GM20000 (cell line): ENCODE results near the gene TSPAN32.

Experiments used
- DNase-seq: peaks from one replicate; pipeline ENCODE4 v3.0.0; 2012; ENCODE audit warnings: low spot score
- CTCF ChIP-seq: IDR thresholded peaks from 2 replicates; pipeline ENCODE4 v1.5.1; 2012; ENCODE audit warnings: mild to moderate bottlenecking, control low read depth; ENCODE audit errors: extremely low read depth, missing control alignments

Gene TSPAN32

GRCh38 chr11:2299773-2300172, 2.0 kb upstream of the TSPAN32 start:
- TF ChIP-seq CTCF = no peak
- DNase-seq = no peak

GRCh38 chr11:2300290-2300935, 1.4 kb upstream of the TSPAN32 start:
- TF ChIP-seq CTCF = no peak
- DNase-seq = no peak

- no peak for TF ChIP-seq CTCF
- DNase-seq = no peak
Measured at GRCh38 chr11:2300936-2301630, 730 bp upstream of the TSPAN32 start.

- no peak for TF ChIP-seq CTCF
- DNase-seq = no peak
Measured at GRCh38 chr11:2302306-2302895, 588 bp downstream of the TSPAN32 start.

GRCh38 chr11:2302896-2303626, 1.2 kb downstream of the TSPAN32 start:
- TF ChIP-seq CTCF = no peak
- DNase-seq = no peak

- no peak for DNase-seq
- TF ChIP-seq CTCF = no peak
Measured at GRCh38 chr11:2303627-2304505, 2.1 kb downstream of the TSPAN32 start.
